GM21526 (cell line): ENCODE measurements around the gene CSNK1G1.
"Not testable (repeated sequence)": the region's sequence is repeated elsewhere in the genome, so short reads cannot be mapped to it uniquely, and the experiment has no call there.

Source experiments
- ATAC-seq: cut with Tn5 transposase; IDR thresholded peaks from one replicate; pipeline ENCODE4 v1.9.1; 2021; ENCODE audit warnings: moderate library complexity; ENCODE audit not compliant: unreplicated experiment, low FRiP score

Gene CSNK1G1

DNA sequence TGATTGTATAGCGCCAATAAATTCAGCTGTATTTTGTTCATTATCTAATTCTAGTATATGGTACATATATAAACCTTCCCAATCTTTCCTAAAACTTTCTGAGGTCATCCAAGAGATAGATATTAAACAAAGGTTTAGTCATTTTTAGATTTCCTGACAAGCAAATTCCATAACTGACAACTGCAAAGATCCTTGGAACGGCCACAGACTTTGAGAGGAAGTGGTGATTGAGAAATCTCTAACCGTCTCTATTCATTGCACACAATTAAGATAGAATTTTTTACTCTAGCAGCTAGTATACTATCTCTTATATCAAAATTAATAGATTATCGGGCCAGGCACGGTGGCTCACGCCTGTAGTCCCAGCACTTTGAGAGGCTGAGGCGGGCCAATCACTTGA lies 4.7 kb downstream of the CSNK1G1 start:
- no peak for ATAC-seq

DNA sequence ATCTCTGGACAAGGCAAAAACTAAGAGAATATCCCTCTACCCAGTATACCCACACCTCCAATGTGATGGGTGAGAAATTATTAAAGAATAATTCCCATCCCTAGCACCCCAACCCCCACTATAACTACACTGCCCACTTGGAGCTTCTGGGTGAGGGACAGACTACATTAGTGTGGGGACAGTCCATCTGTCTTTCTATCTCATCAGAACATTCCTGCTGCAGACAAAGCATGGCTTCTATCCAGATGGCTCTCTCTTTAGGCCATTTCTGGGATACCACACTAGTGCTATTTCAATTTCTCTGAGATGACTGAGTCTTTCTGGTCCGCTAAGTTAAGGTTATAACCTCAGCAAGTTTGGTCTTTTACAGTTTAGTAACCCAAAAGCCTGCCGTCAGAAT lies 6.6 kb downstream of the CSNK1G1 start:
- ATAC-seq, result no peak

DNA sequence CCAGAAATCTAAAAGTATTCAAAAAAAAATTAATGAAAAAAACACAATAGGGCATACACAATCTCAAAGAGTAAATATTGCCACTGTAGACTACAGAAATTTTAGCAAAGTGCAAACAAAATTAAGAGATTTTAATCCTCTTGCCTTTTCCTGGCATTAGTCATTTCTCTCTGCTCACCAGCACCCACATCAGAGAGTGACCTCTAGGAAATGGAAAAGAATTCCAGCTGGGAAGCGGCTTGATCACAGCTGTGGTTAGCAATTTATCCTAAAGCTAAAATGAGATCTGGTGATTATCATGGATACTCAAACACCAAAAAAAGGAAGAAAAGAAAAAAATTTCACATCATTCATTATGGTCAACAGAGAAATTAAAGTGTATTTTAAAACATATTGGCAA lies 7.5 kb downstream of the CSNK1G1 start:
- no peak for ATAC-seq

DNA sequence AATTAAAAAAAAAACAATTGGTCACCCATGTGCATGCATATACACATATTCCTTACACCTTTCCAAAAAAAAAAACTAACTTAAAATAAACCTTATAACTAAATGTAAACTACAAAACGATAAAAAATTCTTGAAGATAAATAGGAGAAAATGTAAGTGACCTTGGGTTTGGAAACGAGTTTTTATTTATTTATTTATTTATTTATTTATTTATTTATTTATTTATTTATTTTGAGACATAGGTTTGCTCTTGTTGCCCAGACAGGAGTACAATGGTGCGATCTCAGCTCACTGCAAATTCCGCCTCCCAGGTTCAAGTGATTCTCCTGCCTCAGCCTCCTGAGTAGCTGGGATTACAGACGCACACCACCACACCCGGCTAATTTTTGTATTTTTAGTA lies 9.7 kb downstream of the CSNK1G1 start:
- ATAC-seq, result not testable (repeated sequence)

DNA sequence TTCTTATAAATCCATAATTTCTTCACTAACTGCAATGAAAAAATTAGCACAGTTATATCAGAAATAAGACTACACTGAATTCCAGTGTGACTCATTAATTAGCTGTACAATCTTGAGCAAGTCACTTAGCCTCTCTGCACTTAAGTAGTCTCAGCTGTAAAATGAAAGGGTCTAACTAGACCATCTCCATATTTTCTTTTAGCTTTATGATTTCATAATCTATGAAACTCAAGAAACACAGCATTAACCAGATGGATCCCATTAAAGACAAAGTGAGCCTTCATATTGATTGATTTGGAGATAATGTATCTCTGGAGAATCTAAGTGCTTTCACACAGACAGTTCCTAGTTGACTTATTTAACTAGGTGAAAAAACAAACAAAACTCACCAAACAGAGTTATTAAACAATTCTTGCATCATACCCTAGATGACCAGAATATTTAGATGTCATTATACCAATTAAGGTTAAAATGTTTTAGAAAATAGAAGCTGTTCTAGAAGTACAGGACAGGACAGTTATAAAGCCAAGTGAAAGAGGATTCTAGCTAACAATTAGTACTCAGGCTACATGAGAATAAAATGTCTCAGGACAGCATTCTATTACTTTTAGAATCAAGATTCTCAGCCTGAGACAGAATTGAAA lies 11.2 kb downstream of the CSNK1G1 start:
- no peak for ATAC-seq

DNA sequence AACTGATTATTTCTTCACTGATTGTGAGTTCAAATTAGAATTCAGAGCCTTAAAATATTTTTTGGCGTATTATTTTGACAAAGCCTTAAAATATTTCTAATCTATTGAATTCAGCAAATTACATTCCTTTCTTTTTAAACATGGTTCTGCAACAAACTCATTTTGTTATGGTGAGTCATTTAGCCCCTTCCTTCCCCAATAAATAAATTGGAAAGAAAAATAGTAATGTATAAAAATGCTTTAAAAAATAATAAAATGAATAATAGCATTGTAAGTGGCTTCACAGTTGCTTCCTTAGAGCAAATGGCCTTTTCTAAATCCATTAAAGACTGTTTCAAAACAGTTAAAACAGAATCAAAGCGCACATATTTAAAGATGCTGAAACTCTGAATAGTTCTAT lies 12.1 kb downstream of the CSNK1G1 start:
- no peak for ATAC-seq

DNA sequence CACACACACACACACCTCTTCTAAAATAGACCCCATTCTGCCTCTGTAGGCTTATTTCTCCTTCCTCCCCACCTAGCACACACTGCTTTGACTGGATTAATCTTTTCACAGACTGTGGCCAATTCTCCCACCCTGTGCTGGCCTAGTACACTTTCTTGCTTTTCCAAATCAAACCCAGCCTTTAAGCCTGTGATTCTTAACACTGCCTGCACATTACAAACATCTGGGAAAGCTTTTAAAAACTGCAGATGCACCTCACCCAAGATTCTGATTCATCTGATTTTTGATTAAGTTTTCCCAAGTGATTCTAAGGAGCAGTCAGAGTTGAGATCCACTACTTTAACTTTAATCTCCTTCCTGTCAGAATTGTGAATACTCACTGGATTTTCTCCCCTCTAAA lies 12.8 kb downstream of the CSNK1G1 start:
- no peak for ATAC-seq

DNA sequence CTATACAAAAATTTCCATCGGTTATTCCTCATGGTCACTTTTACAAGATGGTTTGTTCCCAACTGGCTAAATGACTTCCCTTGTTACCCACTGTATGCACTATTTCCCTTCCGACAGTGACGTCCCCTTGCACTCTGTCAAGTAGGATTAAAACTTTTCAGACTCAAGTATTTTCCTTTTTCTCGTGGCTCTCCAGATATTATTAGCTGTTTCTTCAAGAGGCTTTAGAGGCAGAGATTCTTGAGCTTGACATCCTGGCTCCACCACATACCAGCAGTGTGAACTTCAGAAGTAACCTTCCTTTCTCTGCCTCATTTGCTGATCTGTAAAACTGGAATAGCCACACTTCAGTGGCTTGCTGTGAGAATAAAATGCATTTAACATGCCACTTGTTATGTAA lies 14.0 kb downstream of the CSNK1G1 start:
- ATAC-seq, result no peak

DNA sequence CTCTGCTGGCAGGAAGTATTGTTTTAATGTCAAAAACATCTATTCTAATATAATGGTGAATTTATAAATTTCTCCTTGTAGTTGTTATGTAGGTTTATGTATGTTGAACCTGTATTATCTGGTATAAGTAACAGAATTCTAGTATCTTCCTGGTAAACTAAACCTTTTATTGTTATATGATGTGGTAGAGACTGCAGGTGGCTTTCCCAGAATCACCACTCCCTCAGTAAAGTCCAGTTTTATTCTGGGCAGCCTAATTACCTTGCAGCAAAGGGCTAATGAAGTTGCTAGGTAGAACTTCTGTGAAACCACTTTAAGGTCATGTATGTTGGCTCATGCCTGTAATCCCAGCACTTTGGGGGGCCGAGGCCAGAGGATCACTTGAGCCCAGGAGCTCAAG lies 15.6 kb downstream of the CSNK1G1 start:
- no peak for ATAC-seq

DNA sequence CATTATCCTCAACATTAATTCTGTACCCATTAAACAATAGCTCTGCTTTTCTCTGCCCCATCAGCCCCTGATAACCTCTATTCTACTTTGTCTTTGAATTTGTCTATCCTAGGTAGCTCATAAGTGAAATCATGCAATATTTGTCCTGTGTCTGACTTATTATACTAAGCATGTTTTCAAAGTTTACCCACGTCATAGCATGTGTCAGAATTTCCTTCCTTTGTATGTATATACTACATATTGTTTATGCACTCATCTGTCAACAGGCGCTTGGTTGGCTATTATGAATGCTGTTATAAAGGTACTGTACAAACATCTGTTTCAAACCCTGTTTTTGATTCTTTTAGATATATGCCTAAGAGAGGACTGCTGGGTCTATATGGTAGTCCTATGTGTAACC lies 18.2 kb downstream of the CSNK1G1 start:
- ATAC-seq, result no peak

DNA sequence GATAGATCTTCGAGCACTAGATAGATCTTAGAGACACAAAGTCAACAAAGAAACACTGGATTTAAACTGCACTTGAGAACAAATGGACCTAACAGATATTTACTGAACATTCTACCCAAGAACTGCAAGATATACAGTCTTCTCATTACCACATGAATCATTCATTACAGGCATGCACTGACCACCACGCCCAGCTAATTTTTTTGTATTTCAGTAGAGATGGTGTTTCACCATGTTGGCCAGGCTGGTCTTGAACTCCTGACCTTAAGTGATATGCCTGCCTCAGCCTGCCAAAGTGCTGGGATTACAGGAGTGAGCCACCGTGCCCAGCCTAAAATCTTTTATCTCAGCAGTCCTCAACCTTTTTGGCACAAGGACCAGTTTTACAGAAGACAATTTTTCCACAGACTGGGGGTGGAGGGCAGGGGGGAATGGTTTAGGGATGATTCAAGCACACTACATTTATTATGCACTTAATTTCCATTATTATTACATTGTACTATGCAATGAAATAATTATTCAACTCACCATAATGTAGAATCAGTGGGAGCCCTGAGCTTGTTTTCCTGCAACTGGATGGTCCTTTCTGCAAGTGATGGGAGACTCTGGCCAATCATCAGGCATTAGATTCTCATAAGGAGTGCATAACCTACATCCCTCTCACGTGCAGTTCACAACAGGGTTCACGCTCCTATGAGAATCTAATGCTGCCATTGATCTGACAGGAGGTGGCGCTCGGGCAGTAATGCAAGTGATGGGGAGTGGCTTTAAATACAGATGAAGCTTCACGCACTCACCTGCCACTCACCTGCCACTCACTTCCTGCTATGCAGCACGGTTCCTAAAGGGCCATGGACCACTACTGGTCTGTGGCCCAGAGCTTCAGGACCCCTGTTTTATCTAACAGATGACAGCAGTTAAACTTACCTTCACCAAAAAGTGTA lies 21.7 kb downstream of the CSNK1G1 start:
- ATAC-seq, result no peak

DNA sequence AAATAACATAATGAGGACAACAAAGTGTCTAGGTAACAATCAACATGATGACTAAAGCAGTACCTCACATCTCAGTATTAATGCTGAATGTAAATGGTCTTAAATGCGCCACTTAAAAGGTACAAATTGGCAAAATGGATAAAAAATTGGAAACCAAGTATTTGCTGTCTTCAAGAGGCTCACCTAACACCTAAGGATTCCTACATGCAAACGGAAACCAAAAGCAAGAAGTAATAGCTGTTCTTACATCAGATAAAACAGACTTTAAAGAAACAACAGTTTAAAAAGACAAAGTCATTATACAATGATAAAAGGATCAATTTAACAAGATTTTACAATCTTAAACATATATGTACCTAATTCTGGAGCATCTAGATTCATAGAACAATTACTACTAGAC lies 22.5 kb downstream of the CSNK1G1 start:
- no peak for ATAC-seq

DNA sequence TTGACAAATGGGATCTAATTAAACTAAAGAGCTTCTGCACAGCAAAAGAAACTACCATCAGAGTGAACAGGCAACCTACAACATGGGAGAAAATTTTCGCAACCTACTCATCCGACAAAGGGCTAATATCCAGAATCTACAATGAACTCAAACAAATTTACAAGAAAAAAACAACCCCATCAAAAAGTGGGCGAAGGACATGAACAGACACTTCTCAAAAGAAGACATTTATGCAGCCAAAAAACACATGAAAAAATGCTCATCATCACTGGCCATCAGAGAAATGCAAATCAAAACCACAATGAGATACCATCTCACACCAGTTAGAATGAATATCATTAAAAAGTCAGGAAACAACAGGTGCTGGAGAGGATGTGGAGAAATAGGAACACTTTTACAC lies 24.3 kb downstream of the CSNK1G1 start:
- not testable (repeated sequence) for ATAC-seq

DNA sequence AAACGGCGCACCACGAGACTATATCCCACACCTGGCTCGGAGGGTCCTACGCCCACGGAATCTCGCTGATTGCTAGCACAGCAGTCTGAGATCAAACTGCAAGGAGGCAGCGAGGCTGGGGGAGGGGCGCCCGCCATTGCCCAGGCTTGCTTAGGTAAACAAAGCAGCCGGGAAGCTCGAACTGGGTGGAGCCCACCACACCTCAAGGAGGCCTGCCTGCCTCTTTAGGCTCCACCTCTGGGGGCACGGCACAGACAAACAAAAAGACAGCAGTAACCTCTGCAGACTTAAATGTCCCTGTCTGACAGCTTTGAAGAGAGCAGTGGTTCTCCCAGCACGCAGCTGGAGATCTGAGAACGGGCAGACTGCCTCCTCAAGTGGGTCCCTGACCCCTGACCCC lies 29.0 kb downstream of the CSNK1G1 start:
- not testable (repeated sequence) for ATAC-seq

DNA sequence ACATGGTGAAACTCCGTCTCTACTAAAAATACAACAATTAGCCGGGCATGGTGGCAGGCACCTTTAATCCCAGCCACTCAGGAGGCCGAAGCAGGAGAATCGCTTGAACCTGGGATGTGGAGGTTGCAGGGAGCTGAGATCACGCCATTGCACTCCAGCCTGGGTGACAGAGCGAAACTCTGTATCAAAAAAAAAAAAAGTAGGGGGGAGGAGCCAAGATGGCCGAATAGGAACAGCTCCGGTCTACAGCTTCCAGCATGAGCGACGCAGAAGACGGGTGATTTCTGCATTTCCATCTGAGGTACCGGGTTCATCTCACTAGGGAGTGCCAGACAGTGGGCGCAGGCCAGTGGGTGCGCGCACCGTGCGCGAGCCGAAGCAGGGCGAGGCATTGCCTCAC lies 29.5 kb downstream of the CSNK1G1 start:
- ATAC-seq, result not testable (repeated sequence)

DNA sequence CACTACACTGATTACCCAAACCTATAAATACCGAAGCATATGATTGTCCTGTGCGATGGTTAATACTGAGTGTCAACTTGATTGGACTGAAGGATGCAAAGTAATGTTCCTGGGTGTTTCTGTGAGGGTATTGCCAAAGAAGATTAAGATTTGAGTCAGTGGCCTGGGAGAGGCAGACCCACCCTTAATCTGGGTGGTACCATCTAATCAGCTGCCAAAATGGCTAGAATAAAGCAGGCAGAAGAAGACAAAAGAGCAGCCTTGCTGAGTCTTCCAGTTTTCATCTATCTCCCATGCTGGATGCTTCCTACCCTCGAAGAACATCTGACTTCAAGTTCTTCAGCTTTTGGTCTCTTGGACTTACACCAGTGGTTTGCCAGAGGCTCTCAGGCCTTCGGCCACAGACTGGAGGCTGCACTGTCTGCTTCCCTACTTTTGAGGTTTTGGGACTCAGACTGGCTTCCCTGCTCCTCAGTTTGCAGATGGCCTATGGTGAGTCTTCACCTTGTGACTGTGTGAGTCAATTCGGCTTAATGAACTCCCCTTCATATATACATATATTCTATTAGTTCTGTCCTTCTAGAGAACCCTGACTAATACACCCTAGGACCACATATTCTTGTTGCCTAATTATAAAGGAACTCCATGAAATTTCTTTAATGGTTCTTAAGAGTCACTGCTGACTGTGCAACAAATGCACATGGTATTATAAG lies 31.7 kb downstream of the CSNK1G1 start:
- ATAC-seq, result no peak

DNA sequence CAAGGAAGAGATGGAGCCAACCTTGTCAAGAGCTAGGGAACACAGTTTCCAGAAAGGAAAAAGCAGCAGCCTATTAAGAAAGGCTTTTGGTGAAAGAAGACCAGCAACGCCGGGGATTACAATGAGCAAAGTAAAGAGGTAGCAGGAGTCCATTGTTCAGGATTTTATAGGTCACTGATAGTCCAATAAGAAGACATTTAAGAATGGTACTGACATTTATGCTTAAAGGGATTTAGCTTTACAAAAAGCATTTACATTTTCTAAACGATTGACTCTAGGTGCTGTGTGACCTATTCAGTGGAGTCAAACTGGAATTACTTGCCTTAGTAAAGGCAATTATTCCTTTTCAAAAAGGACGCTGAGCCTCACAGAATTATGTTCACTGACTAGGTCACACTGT lies 40.8 kb downstream of the CSNK1G1 start:
- no peak for ATAC-seq

DNA sequence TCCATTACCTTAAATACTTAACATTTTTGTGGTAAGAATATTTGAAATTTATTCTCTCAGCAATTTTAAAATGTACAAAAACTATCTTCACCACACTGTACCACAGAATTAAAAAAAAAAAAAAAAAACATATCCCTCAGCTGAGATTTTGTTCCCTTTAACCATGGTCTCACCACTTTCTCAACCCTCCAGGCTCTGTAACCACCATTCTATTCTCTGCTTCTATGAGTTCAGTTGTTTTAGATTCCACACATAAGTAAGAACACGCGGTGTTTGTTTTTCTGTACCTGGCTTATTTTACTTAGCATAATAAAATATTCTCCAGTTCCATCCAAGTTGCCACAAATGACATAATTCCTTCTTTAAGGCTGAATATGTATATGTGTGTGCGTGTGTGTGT lies 41.5 kb downstream of the CSNK1G1 start:
- ATAC-seq, result no peak

DNA sequence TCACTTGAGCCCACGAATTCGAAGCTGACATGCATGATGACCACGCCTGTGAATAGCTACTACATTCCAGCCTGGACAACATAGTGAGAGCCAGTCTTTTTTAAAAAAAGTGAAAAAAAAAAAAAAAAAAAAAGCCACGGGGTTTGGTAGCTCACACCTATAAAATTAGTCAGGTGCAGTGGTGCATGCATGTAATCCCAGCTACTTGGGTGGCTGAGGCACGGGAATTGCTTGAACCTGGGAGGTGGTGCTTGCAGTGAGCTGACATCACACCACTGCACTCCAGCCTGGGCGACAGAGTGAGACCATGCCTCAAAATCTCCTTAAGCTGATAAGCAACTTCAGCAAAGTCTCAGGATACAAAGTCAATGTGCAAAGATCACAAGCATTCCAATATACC lies 44.4 kb downstream of the CSNK1G1 start:
- ATAC-seq, result no peak

DNA sequence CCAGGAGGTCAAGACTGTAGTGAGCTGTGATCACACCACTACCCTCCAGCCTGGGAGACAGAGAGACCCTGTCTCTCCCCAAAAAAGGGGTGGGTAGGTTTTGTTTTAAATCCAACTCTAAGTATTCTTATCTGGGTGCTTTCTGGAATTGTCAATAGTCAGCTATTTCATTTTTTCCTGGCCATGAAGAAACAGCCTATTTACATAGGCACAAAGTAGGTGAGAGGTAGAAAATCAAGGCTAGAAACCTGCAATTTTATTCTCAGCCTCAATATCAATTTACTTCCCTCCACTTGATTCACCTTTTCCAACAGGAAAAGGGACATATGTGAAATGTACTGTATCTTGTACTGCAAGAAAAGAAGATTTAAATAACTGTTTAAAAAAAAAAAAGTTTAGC lies 45.9 kb downstream of the CSNK1G1 start:
- no peak for ATAC-seq

DNA sequence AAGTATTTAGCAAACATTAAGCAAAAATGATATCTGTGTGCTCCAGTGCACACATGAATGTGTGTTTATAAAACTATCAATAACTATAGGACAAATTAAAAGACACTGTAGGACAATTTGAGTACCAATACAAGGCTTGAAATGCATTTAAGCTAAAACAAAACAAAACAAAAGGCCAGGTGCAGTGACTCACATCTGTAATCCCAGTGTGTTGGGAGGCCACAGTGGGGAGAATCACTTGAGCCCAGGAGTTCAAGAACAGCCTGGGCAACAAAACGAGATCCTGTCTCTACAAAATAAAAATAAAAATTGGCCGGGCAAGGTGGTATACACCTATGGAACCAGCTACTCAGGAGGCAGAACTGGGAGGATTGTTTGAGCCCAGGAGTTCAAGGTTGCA lies 50.7 kb downstream of the CSNK1G1 start:
- no peak for ATAC-seq
